K562 (cell line): ENCODE measurements around the gene DHRS3. TPM values are rescaled to one million over a fixed set of nuclear protein-coding genes. Genes with fewer than 3 reads are reported as not detected.
A peak's percentile ranks its signal among the peaks of the same experiment; 100 is the strongest.

Experiments used
- AFF4 ChIP-seq: sonication (generic); formaldehyde crosslinking; IDR thresholded peaks from 2 replicates; pipeline ENCODE4 v1.8.0; 2023; ENCODE audit warnings: mild to moderate bottlenecking, missing genetic modification reagents
- ARID2 ChIP-seq: fragments of 450-650 bp; IDR thresholded peaks from 2 replicates; pipeline ENCODE4 v1.6.1; 2017; ENCODE audit warnings: antibody characterized with exemption, mild to moderate bottlenecking
- ELF4 ChIP-seq: fragments of 450-650 bp; formaldehyde crosslinking; IDR thresholded peaks from 2 replicates; pipeline ENCODE4 v1.4.0; 2022; ENCODE audit warnings: missing genetic modification characterization
- EP400 ChIP-seq: fragments of 450-650 bp; IDR thresholded peaks from 2 replicates; pipeline ENCODE4 v1.6.1; 2017; ENCODE audit warnings: antibody characterized with exemption, mild to moderate bottlenecking, moderate library complexity
- EWSR1 ChIP-seq: fragments of 450-650 bp; IDR thresholded peaks from 2 replicates; pipeline ENCODE4 v1.6.1; 2018; ENCODE audit warnings: borderline replicate concordance, mild to moderate bottlenecking, low read depth, moderate library complexity; ENCODE audit not compliant: partially characterized antibody
- GTF2F1 ChIP-seq: IDR thresholded peaks from 2 replicates; pipeline ENCODE4 v1.6.1; 2011; ENCODE audit warnings: low read depth, low read length, improper control_type of control experiment
- KDM2B ChIP-seq: fragments of 250-450 bp; sonication (Bioruptor Pico); IDR thresholded peaks from 2 replicates; pipeline ENCODE4 v1.8.0; 2021; ENCODE audit warnings: mild to moderate bottlenecking, moderate library complexity
- L3MBTL2 ChIP-seq: fragments of 450-650 bp; IDR thresholded peaks from 2 replicates; pipeline ENCODE4 v1.6.1; 2016; ENCODE audit warnings: mild to moderate bottlenecking, moderate library complexity
- MEIS2 ChIP-seq: fragments of 450-650 bp; IDR thresholded peaks from 2 replicates; pipeline ENCODE4 v1.6.1; 2014; ENCODE audit warnings: mild to moderate bottlenecking; ENCODE audit not compliant: partially characterized antibody
- MTA3 ChIP-seq: fragments of 450-650 bp; formaldehyde crosslinking; IDR thresholded peaks from 2 replicates; pipeline ENCODE4 v1.6.1; 2017; ENCODE audit warnings: mild to moderate bottlenecking, borderline replicate concordance
- PHF8 ChIP-seq: fragments of 200-600 bp; sonication (generic); IDR thresholded peaks from 2 replicates; pipeline ENCODE4 v1.6.1; 2012; ENCODE audit warnings: mixed run types, mild to moderate bottlenecking, inconsistent platforms, low read length, moderate library complexity, borderline replicate concordance
- RBFOX2 ChIP-seq: fragments of 200-400 bp; formaldehyde crosslinking; IDR thresholded peaks from 2 replicates; pipeline ENCODE4 v1.6.1; 2017; ENCODE audit warnings: low read depth, mild to moderate bottlenecking, low read length, moderate library complexity
- RCOR1 ChIP-seq, 2 experiments: IDR thresholded peaks; 2 replicates each; pipeline ENCODE4 v1.6.1; 2012; ENCODE audit warnings: low read depth in 2 of 2, low read length in 2 of 2, borderline replicate concordance in 1 of 2, improper control_type of control experiment in 1 of 2
- RNF2 ChIP-seq: sonication (generic); IDR thresholded peaks from 2 replicates; pipeline ENCODE4 v1.6.1; 2016
- ZNF212 ChIP-seq: fragments of 450-650 bp; formaldehyde crosslinking; IDR thresholded peaks from 2 replicates; pipeline ENCODE4 v1.4.0; 2020; ENCODE audit warnings: mild to moderate bottlenecking
- ZNF274 ChIP-seq: IDR thresholded peaks from 2 replicates; pipeline ENCODE4 v1.6.1; 2011; ENCODE audit warnings: low read depth, mild to moderate bottlenecking, low read length, moderate library complexity, borderline replicate concordance
- ZNF830 ChIP-seq: fragments of 250-450 bp; sonication (Bioruptor Pico); IDR thresholded peaks from 2 replicates; pipeline ENCODE4 v1.5.0; 2021; ENCODE audit warnings: mild to moderate bottlenecking
- polyA plus RNA-seq, 8 experiments: library from polyadenylated mRNA; depleted of rRNA in 4 of 8; stranded (reverse) in 5 of 8; unstranded in 3 of 8; fragments of >200 nt; fragmentation: Nextera tagmentation in 2 of 8; fragmentation: Illumina TruSeq in 1 of 8; extraction: Ambion mirVana in 2 of 8; extraction: Trizol in 1 of 8; gene quantifications; 2 replicates each; pipeline versions ENCODE4 v1.2.1 to v1.2.3, GENCODE V29; 2011 to 2014; ENCODE audit warnings: inconsistent platforms in 1 of 8, missing spikeins in 1 of 8
- total RNA-seq, 7 experiments: library from RNA; depleted of rRNA in 6 of 7; stranded (reverse); fragments of >200 nt in 6 of 7; fragmentation: Illumina TruSeq in 2 of 7; extraction: Trizol in 2 of 7; gene quantifications; 2 replicates each; pipeline versions ENCODE4 v1.2.1 to v1.2.3, GENCODE V29; 2011 to 2021; ENCODE audit warnings: low replicate concordance in 1 of 7
- TF ChIP-seq, protein P1 (sequence below): fragments of 450-650 bp; IDR thresholded peaks from 2 replicates; pipeline ENCODE4 v1.6.1; 2016
- TF ChIP-seq, protein P2 (sequence below), 2 experiments: fragments of 200-800 bp in 1 of 2; sonication (Bioruptor generic) in 1 of 2; sonication (generic) in 1 of 2; formaldehyde crosslinking in 1 of 2; IDR thresholded peaks in 1 of 2; conservative IDR thresholded peaks in 1 of 2; 2 replicates each; pipeline versions ENCODE4 v1.5.0 to v1.6.1; 2016 to 2020; ENCODE audit warnings: missing compliant biosample characterization in 1 of 2, missing genetic modification characterization in 1 of 2, missing genetic modification reagents in 1 of 2
- TF ChIP-seq, protein P3 (sequence below): fragments of 450-650 bp; formaldehyde crosslinking; IDR thresholded peaks from 2 replicates; pipeline ENCODE4 v1.4.0; 2020; ENCODE audit warnings: mild to moderate bottlenecking, moderate library complexity

Gene DHRS3
- total and polyA plus RNA-seq, 9 of the 15 experiments (the other 6 are each of a cell fraction or from before 2014, with no cell fraction given), result 21.0 to 116 (median 58.7) TPM

- TF ChIP-seq AFF4 (CRISPR knock-in tag) (peak; percentile 86), ZNF212 (CRISPR knock-in tag) (0 out of 2 replicates have a peak, but pooled peaks have one; percentile 35), KDM2B (CRISPR knock-in tag) (0 out of 2 replicates have a peak, but pooled peaks have one; percentile 14), EP400 (peak; percentile 71), L3MBTL2 (peak; percentile 68), MEIS2 (peak; percentile 91), ZNF830 (CRISPR knock-in tag) (no peak), PHF8 (peak; percentile 60; the same call in 1 of the 2 replicates), ARID2 (no peak), ELF4 (CRISPR knock-in tag) (no peak), RBFOX2 (peak; percentile 90), GTF2F1 (peak; percentile 70; the same call in 1 of the 2 replicates), EWSR1 (no peak), ZNF274 (no peak), RCOR1 (IDR thresholded peaks at IDR 0.05; ENCODE audit: borderline replicate concordance in 1 of 2, low read depth in 2 of 2, low read length in 2 of 2) (0 out of 4 replicates have a peak, but pooled peaks of 1 of the 2 experiments have one; percentile 20), RNF2 (peak; percentile 61; the same call in 1 of the 2 replicates), MTA3 (0 out of 2 replicates have a peak, but pooled peaks have one; percentile 59)
- TF ChIP-seq, protein P1, sequence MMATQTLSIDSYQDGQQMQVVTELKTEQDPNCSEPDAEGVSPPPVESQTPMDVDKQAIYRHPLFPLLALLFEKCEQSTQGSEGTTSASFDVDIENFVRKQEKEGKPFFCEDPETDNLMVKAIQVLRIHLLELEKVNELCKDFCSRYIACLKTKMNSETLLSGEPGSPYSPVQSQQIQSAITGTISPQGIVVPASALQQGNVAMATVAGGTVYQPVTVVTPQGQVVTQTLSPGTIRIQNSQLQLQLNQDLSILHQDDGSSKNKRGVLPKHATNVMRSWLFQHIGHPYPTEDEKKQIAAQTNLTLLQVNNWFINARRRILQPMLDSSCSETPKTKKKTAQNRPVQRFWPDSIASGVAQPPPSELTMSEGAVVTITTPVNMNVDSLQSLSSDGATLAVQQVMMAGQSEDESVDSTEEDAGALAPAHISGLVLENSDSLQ, result peak; percentile 97
- TF ChIP-seq, protein P2, sequence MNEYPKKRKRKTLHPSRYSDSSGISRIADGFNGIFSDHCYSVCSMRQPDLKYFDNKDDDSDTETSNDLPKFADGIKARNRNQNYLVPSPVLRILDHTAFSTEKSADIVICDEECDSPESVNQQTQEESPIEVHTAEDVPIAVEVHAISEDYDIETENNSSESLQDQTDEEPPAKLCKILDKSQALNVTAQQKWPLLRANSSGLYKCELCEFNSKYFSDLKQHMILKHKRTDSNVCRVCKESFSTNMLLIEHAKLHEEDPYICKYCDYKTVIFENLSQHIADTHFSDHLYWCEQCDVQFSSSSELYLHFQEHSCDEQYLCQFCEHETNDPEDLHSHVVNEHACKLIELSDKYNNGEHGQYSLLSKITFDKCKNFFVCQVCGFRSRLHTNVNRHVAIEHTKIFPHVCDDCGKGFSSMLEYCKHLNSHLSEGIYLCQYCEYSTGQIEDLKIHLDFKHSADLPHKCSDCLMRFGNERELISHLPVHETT (CRISPR knock-in tag; conservative IDR thresholded peaks at IDR 0.05 in 1 of 2, IDR thresholded peaks at IDR 0.05 in 1 of 2), result 0 out of 4 replicates have a peak, but pooled peaks of 1 of the 2 experiments have one; percentile 63
- TF ChIP-seq, protein P3, sequence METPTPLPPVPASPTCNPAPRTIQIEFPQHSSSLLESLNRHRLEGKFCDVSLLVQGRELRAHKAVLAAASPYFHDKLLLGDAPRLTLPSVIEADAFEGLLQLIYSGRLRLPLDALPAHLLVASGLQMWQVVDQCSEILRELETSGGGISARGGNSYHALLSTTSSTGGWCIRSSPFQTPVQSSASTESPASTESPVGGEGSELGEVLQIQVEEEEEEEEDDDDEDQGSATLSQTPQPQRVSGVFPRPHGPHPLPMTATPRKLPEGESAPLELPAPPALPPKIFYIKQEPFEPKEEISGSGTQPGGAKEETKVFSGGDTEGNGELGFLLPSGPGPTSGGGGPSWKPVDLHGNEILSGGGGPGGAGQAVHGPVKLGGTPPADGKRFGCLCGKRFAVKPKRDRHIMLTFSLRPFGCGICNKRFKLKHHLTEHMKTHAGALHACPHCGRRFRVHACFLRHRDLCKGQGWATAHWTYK (CRISPR knock-in tag), result peak; percentile 52; the same call in 1 of the 2 replicates
Measured at GRCh38 chr1:12617901-12618660, at the start of gene DHRS3 (continued).
